Measurements from ENCODE around the gene OR1K1. TPM values are rescaled to one million over a fixed set of nuclear protein-coding genes. Genes with fewer than 3 reads are reported as not detected.

Gene OR1K1, protein sequence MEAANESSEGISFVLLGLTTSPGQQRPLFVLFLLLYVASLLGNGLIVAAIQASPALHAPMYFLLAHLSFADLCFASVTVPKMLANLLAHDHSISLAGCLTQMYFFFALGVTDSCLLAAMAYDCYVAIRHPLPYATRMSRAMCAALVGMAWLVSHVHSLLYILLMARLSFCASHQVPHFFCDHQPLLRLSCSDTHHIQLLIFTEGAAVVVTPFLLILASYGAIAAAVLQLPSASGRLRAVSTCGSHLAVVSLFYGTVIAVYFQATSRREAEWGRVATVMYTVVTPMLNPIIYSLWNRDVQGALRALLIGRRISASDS
- not detected for total RNA-seq
- not detected for polyA plus RNA-seq (2013, experiment 1 of 2)
- not detected for polyA plus RNA-seq (2013, experiment 2 of 2)
- long read RNA-seq, experiment 1: 0 reads
- long read RNA-seq, experiment 2: 0 reads
- long read RNA-seq, experiment 3: 0 reads
- long read RNA-seq, experiment 4: 0 reads

DNA sequence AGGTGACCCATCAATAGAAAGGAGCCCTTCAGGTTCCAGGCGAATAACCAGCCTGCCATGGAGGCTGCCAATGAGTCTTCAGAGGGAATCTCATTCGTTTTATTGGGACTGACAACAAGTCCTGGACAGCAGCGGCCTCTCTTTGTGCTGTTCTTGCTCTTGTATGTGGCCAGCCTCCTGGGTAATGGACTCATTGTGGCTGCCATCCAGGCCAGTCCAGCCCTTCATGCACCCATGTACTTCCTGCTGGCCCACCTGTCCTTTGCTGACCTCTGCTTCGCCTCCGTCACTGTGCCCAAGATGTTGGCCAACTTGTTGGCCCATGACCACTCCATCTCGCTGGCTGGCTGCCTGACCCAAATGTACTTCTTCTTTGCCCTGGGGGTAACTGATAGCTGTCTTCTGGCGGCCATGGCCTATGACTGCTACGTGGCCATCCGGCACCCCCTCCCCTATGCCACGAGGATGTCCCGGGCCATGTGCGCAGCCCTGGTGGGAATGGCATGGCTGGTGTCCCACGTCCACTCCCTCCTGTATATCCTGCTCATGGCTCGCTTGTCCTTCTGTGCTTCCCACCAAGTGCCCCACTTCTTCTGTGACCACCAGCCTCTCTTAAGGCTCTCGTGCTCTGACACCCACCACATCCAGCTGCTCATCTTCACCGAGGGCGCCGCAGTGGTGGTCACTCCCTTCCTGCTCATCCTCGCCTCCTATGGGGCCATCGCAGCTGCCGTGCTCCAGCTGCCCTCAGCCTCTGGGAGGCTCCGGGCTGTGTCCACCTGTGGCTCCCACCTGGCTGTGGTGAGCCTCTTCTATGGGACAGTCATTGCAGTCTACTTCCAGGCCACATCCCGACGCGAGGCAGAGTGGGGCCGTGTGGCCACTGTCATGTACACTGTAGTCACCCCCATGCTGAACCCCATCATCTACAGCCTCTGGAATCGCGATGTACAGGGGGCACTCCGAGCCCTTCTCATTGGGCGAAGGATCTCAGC is at the start of gene OR1K1:
TSS of gene OR1K1 (plus strand) at position 58 of the 995 bp plus-strand sequence. CDS start at position 58, 0 bp downstream.
- no peaks in the 10 kb centered on the region for H3K4me1 Mint-ChIP-seq
- H3K4me3 ChIP-seq (ENCODE audit: low read length): no peak within 1 kb of the TSS
- no peaks in the 10 kb centered on the region for H3K27me3 ChIP-seq (ENCODE audit: control insufficient read depth, insufficient read depth, low read length, poor library complexity, severe bottlenecking)
- WGBS, 2 experiments (ENCODE audit: insufficient coverage in 1 of 2, insufficient read length in 1 of 2): 90 to 95% methylated on average over 28 to 30 of the region's 30 CpGs
- TF ChIP-seq, protein P1, sequence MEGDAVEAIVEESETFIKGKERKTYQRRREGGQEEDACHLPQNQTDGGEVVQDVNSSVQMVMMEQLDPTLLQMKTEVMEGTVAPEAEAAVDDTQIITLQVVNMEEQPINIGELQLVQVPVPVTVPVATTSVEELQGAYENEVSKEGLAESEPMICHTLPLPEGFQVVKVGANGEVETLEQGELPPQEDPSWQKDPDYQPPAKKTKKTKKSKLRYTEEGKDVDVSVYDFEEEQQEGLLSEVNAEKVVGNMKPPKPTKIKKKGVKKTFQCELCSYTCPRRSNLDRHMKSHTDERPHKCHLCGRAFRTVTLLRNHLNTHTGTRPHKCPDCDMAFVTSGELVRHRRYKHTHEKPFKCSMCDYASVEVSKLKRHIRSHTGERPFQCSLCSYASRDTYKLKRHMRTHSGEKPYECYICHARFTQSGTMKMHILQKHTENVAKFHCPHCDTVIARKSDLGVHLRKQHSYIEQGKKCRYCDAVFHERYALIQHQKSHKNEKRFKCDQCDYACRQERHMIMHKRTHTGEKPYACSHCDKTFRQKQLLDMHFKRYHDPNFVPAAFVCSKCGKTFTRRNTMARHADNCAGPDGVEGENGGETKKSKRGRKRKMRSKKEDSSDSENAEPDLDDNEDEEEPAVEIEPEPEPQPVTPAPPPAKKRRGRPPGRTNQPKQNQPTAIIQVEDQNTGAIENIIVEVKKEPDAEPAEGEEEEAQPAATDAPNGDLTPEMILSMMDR (conservative IDR thresholded peaks at IDR 0.05): no peak
- H3K9me3 Mint-ChIP-seq: peaks cover 7% of the 10 kb centered on the region
- H3K27ac Mint-ChIP-seq: no peak within 1 kb of the TSS
- H3K9ac ChIP-seq (ENCODE audit: extremely low read depth, low read length, poor library complexity, severe bottlenecking): no peak within 1 kb of the TSS
- H3K9me3 ChIP-seq (ENCODE audit: control insufficient read depth, low read length): no peaks in the 10 kb centered on the region
- H3K4me1 ChIP-seq (ENCODE audit: control insufficient read depth, insufficient read depth, low read length): no peaks in the 10 kb centered on the region
- peaks cover 2% of the 10 kb centered on the region for H3K27me3 Mint-ChIP-seq (ENCODE audit: insufficient read depth)
- no peaks in the 10 kb centered on the region for H3K36me3 Mint-ChIP-seq (ENCODE audit: low read depth)
- no peak for DNase-seq
- H3K36me3 ChIP-seq (ENCODE audit: control insufficient read depth, insufficient read depth, low read length): no peaks in the 10 kb centered on the region
- H3K27ac ChIP-seq (ENCODE audit: low read depth, low read length): no peak within 1 kb of the TSS
- no peak within 1 kb of the TSS for H3K4me3 Mint-ChIP-seq

DNA sequence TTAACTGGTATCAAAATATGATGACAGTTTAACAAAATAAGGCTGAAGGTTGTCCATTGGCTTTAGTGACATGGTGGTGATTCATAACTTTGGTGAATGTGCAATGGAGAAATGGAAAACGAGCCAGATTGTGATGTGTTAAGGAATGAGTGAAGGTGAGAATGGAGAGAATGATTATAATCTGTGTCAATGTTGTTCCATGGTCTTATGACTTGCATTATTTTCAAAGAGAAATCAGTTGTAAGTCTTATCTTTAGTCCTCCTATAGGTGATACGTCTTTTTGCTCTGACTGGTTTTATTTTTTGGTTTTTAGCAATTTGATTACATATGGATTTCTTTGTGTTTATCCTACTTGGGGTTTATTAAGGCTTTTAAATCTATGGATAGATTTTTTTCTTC is 45.1 kb upstream of the OR1K1 start:
- DNase-seq: no peak
- no peaks in the 10 kb centered on the region for H3K27me3 ChIP-seq (ENCODE audit: control insufficient read depth, insufficient read depth, low read length, poor library complexity, severe bottlenecking)
- H3K4me1 Mint-ChIP-seq: no peaks in the 10 kb centered on the region
- no peak overlapping the region for H3K27ac ChIP-seq (ENCODE audit: low read depth, low read length)
- H3K4me1 ChIP-seq (ENCODE audit: control insufficient read depth, insufficient read depth, low read length): no peaks in the 10 kb centered on the region
- peaks cover 40% of the 10 kb centered on the region for H3K9me3 ChIP-seq (ENCODE audit: control insufficient read depth, low read length)
- H3K27ac Mint-ChIP-seq: no peak overlapping the region
- H3K36me3 ChIP-seq (ENCODE audit: control insufficient read depth, insufficient read depth, low read length): no peaks in the 10 kb centered on the region
- TF ChIP-seq, protein P1 (conservative IDR thresholded peaks at IDR 0.05): no peak
- no peak overlapping the region for H3K4me3 Mint-ChIP-seq
- no peak overlapping the region for H3K4me3 ChIP-seq (ENCODE audit: low read length)
- H3K9ac ChIP-seq (ENCODE audit: extremely low read depth, low read length, poor library complexity, severe bottlenecking): no peak overlapping the region
- H3K36me3 Mint-ChIP-seq (ENCODE audit: low read depth): no peaks in the 10 kb centered on the region
- WGBS, 2 experiments (ENCODE audit: insufficient coverage in 1 of 2, insufficient read length in 1 of 2): 28% methylated on average over 2 of the region's 2 CpGs; no CpG with 5 or more reads in 1 of the 2 experiments
- H3K27me3 Mint-ChIP-seq (ENCODE audit: insufficient read depth): no peaks in the 10 kb centered on the region
- peaks cover 84% of the 10 kb centered on the region for H3K9me3 Mint-ChIP-seq

DNA sequence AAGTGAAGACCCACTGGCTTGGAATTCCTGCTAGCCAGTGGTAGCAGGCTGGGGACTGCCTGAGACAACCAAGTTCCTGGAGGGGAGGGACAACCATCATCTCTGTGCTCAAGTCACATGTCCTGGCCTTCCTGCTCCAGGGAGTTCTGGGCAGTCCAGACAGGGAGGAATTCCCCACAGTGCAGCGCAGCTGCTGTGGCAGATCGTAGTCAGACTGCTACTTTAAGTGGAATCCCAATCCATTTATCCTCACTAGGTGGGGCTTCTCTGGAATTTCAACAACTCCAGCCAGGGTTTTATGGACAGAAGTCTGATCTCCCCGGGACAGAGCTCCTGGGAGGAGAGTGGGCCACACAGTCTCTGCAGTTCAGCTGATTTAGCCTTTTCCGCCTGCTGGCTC is 32.1 kb upstream of the OR1K1 start:
- Mint-ChIP-seq H3K27ac (no peak overlapping the region), H3K4me3 (no peak overlapping the region), H3K9me3 (peaks cover 55% of the 10 kb centered on the region), H3K4me1 (no peaks in the 10 kb centered on the region), H3K27me3 (ENCODE audit: insufficient read depth) (no peaks in the 10 kb centered on the region), H3K36me3 (ENCODE audit: low read depth) (no peaks in the 10 kb centered on the region)
- H3K27me3 ChIP-seq (ENCODE audit: control insufficient read depth, insufficient read depth, low read length, poor library complexity, severe bottlenecking): no peaks in the 10 kb centered on the region
- H3K27ac ChIP-seq (ENCODE audit: low read depth, low read length): no peak overlapping the region
- H3K9ac ChIP-seq (ENCODE audit: extremely low read depth, low read length, poor library complexity, severe bottlenecking): no peak overlapping the region
- H3K9me3 ChIP-seq (ENCODE audit: control insufficient read depth, low read length): peaks cover 4% of the 10 kb centered on the region
- TF ChIP-seq, protein P1 (conservative IDR thresholded peaks at IDR 0.05): no peak
- H3K4me1 ChIP-seq (ENCODE audit: control insufficient read depth, insufficient read depth, low read length): no peaks in the 10 kb centered on the region
- WGBS, 2 experiments (ENCODE audit: insufficient coverage in 1 of 2, insufficient read length in 1 of 2): 77 to 79% methylated on average over 3 to 4 of the region's 4 CpGs
- no peak overlapping the region for H3K4me3 ChIP-seq (ENCODE audit: low read length)
- no peaks in the 10 kb centered on the region for H3K36me3 ChIP-seq (ENCODE audit: control insufficient read depth, insufficient read depth, low read length)
- no peak for DNase-seq

Data from endodermal cell (in vitro differentiated cells).